ENCODE results near the gene ABCA3. TPM values are rescaled to one million over a fixed set of nuclear protein-coding genes. Genes with fewer than 3 reads are reported as not detected.

The ABCA3 gene
- total and polyA plus RNA-seq, 2 experiments from 2014 or later, result 3.0 to 4.1 TPM

GRCh38 chr16:2287916-2288547 is 52.5 kb downstream of the ABCA3 start:
- no peaks in the 10 kb centered on the region for H3K9me2 ChIP-seq (ENCODE audit: insufficient read depth)
- Mint-ChIP-seq H3K4me3 (no peak overlapping the region), H3K36me3 (ENCODE audit: low read depth) (no peaks in the 10 kb centered on the region; the same call in 2 of the 3 replicates), H3K4me1 (no peaks in the 10 kb centered on the region), H3K27ac (no peak overlapping the region), H3K9me3 (no peaks in the 10 kb centered on the region), H3K27me3 (ENCODE audit: insufficient read depth, low read depth, poor library complexity) (peaks cover 2% of the 10 kb centered on the region)
- DNase-seq (ENCODE audit: low spot score), result no peak
- H3K4me1 ChIP-seq (ENCODE audit: insufficient read depth), result no peaks in the 10 kb centered on the region
- TF ChIP-seq POLR2AphosphoS5 (IDR thresholded peaks at IDR 0.05; ENCODE audit: low read depth) (no peak), EZH2phosphoT487 (IDR thresholded peaks at IDR 0.05; ENCODE audit: unreplicated experiment) (no peak), STAT1 (IDR thresholded peaks at IDR 0.05; ENCODE audit: unreplicated experiment) (no peak), EZH2 (IDR thresholded peaks at IDR 0.05; ENCODE audit: low read depth, unreplicated experiment) (no peak), ZNF462 (CRISPR knock-in tag; IDR thresholded peaks at IDR 0.05) (no peak), JUNB (IDR thresholded peaks at IDR 0.05; ENCODE audit: unreplicated experiment) (no peak), REST (IDR thresholded peaks at IDR 0.05; ENCODE audit: unreplicated experiment) (no peak), ZNF114 (CRISPR knock-in tag; IDR thresholded peaks at IDR 0.05) (no peak), CTCF (conservative IDR thresholded peaks at IDR 0.05; ENCODE audit: low read depth in 2 of 2) (no peak), ZNF331 (CRISPR knock-in tag; IDR thresholded peaks at IDR 0.05; ENCODE audit: low read depth) (no peak), CREB1 (CRISPR knock-in tag; IDR thresholded peaks at IDR 0.05; ENCODE audit: low read depth) (no peak)
- no peaks in the 10 kb centered on the region for H3F3A ChIP-seq (replicated peaks; ENCODE audit: low read depth)
- H4K20me1 ChIP-seq (replicated peaks; ENCODE audit: insufficient read depth), result no peaks in the 10 kb centered on the region; the same call in 1 of the 2 replicates
- H3K4me2 ChIP-seq, result no peak overlapping the region
- H3K36me3 ChIP-seq (ENCODE audit: insufficient read depth), result no peaks in the 10 kb centered on the region
- ATAC-seq, result no peak
- H3K27ac ChIP-seq (ENCODE audit: low read depth), result no peak overlapping the region
- H2AFZ ChIP-seq, result no peak overlapping the region
- H3K79me2 ChIP-seq (replicated peaks; ENCODE audit: insufficient read depth), result no peaks in the 10 kb centered on the region
- no peaks in the 10 kb centered on the region for H3K27me3 ChIP-seq (ENCODE audit: insufficient read depth)
- H3K4me3 ChIP-seq, result no peak overlapping the region
